ENCODE data around the gene SEL1L3. TPM values are rescaled to one million over a fixed set of nuclear protein-coding genes. Genes with fewer than 3 reads are reported as not detected.

Gene SEL1L3
- total and polyA plus RNA-seq, 2 of the 13 experiments (the other 11 are each of a cell fraction or from before 2014, with no cell fraction given), result 0.28 to 1.1 TPM

DNA sequence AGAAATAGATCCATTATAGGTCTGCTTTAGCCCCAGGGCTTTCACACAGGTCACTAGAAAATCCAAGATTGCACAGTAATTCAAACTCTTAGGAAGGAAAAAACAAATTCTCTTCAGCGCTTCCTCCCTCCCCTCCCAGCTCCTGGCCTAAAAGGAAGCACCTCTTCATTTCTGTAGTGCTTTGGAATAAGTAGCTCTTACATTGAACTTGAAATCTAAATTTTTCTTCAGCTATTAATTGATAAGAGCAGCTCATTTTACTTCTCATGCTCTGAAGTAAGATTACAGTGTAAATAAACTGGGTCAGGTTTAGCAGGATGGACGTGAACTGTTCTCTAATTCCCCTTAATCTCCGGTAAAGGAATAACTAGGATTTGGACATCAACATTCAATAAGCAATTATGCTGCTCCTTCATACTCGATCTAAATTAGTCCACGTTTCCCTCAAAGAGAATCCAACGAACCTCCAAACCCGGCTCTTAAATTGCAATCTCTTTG is 10.9 kb upstream of the SEL1L3 start:
- Histone ChIP-seq H4K20me1 (ENCODE audit: insufficient read depth, low read length) (no peaks in the 10 kb centered on the region), H3K27ac (ENCODE audit: extremely low read length, insufficient read depth, low read length) (no peak overlapping the region), H3K4me2 (ENCODE audit: low read depth, low read length) (no peak overlapping the region), H3K4me1 (ENCODE audit: insufficient read depth, low read length) (no peaks in the 10 kb centered on the region), H3K36me3 (replicated peaks in 1 of 2; ENCODE audit: control insufficient read depth in 1 of 2, insufficient read depth in 2 of 2, low read length in 2 of 2) (no peaks in the 10 kb centered on the region), H3K9ac (ENCODE audit: insufficient read depth, low read depth, low read length) (no peak overlapping the region), H3K4me3 (replicated peaks in 1 of 3; ENCODE audit: insufficient read depth in 1 of 3, low read depth in 2 of 3, low read length in 3 of 3) (no peak overlapping the region), H3K79me2 (ENCODE audit: insufficient read depth, low read length) (no peaks in the 10 kb centered on the region), H3K27me3 (ENCODE audit: control insufficient read depth in 1 of 2, insufficient read depth in 2 of 2, low read length in 2 of 2) (peaks cover 0 to 28% of the 10 kb centered on the region in 2 experiments; a peak in 3 of 5 replicates), H3K9me3 (ENCODE audit: low read length) (no peaks in the 10 kb centered on the region), H2AFZ (ENCODE audit: low read length) (no peak overlapping the region)
- in situ Hi-C loops (cut with HindIII; ENCODE audit: extremely low pct_ligation_motif_present, low pct_unique_long_range_greater_than_20kb), result no loop called here
- ATAC-seq (no peak), FAIRE-seq (no peak), DNase-seq (ENCODE audit: low spot score) (no peak)
- intact Hi-C loops (cut with micrococcal nuclease; ENCODE audit: unreplicated experiment), result no loop called here
- ChIA-PET POLR2A (no interaction called here), CTCF (ENCODE audit: low intra/inter-chr PET ratio, low total read pairs) (no interaction called here)
- 8% methylated on average over 7 of the region's 7 CpGs for WGBS (ENCODE audit: low lambda C conversion rate)
- TF ChIP-seq, protein P1, sequence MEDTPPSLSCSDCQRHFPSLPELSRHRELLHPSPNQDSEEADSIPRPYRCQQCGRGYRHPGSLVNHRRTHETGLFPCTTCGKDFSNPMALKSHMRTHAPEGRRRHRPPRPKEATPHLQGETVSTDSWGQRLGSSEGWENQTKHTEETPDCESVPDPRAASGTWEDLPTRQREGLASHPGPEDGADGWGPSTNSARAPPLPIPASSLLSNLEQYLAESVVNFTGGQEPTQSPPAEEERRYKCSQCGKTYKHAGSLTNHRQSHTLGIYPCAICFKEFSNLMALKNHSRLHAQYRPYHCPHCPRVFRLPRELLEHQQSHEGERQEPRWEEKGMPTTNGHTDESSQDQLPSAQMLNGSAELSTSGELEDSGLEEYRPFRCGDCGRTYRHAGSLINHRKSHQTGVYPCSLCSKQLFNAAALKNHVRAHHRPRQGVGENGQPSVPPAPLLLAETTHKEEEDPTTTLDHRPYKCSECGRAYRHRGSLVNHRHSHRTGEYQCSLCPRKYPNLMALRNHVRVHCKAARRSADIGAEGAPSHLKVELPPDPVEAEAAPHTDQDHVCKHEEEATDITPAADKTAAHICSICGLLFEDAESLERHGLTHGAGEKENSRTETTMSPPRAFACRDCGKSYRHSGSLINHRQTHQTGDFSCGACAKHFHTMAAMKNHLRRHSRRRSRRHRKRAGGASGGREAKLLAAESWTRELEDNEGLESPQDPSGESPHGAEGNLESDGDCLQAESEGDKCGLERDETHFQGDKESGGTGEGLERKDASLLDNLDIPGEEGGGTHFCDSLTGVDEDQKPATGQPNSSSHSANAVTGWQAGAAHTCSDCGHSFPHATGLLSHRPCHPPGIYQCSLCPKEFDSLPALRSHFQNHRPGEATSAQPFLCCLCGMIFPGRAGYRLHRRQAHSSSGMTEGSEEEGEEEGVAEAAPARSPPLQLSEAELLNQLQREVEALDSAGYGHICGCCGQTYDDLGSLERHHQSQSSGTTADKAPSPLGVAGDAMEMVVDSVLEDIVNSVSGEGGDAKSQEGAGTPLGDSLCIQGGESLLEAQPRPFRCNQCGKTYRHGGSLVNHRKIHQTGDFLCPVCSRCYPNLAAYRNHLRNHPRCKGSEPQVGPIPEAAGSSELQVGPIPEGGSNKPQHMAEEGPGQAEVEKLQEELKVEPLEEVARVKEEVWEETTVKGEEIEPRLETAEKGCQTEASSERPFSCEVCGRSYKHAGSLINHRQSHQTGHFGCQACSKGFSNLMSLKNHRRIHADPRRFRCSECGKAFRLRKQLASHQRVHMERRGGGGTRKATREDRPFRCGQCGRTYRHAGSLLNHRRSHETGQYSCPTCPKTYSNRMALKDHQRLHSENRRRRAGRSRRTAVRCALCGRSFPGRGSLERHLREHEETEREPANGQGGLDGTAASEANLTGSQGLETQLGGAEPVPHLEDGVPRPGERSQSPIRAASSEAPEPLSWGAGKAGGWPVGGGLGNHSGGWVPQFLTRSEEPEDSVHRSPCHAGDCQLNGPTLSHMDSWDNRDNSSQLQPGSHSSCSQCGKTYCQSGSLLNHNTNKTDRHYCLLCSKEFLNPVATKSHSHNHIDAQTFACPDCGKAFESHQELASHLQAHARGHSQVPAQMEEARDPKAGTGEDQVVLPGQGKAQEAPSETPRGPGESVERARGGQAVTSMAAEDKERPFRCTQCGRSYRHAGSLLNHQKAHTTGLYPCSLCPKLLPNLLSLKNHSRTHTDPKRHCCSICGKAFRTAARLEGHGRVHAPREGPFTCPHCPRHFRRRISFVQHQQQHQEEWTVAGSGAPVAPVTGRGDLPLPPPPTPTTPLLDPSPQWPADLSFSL (CRISPR knock-in tag; IDR thresholded peaks at IDR 0.05), result no peak
- BruUV-seq (replicated peaks), result no TSS peak

Data from HepG2 (cell line).